Heart left ventricle (tissue), 16 donors: ENCODE data around the gene OR10G4. TPM values are rescaled to one million over a fixed set of nuclear protein-coding genes. Genes with fewer than 3 reads are reported as not detected.
A peak's percentile ranks its signal among the peaks of the same experiment; 100 is the strongest.
"Not testable (repeated sequence)": the region's sequence is repeated elsewhere in the genome, so short reads cannot be mapped to it uniquely, and the experiment has no call there.

Experiments used
- ATAC-seq, 4 donors: fragments of 200-7000 bp; cut with Tn5 transposase; one replicate each; pipeline ENCODE4 v1.9.1; 2020 to 2022; ENCODE audit warnings: moderate library complexity in 4 of 4, mild to moderate bottlenecking in 3 of 4, moderate number of reproducible peaks in 1 of 4
- DNase-seq, 5 donors: peaks; one replicate each; pipeline ENCODE4 v3.0.0-alpha.2; 2020
- H3K27ac ChIP-seq, 12 donors: fragments of 200-600 bp; sonication (generic) in 4 of 12; one replicate each; pipeline versions ENCODE4 v1.5.0 to v1.8.0; 2016 to 2022; ENCODE audit warnings: mild to moderate bottlenecking in 2 of 12
- H3K27me3 ChIP-seq, 9 donors: fragments of 200-600 bp; sonication (generic) in 2 of 9; one replicate each; pipeline versions ENCODE4 v1.5.1 to v1.8.0; 2016 to 2022; ENCODE audit warnings: mild to moderate bottlenecking in 3 of 9
- H3K36me3 ChIP-seq, 9 donors: fragments of 200-600 bp; sonication (generic) in 2 of 9; one replicate each; pipeline versions ENCODE4 v1.5.0 to v1.8.0; 2018 to 2022; ENCODE audit warnings: mild to moderate bottlenecking in 2 of 9
- H3K4me1 ChIP-seq, 12 donors: fragments of 200-600 bp; sonication (generic) in 4 of 12; one replicate each; pipeline versions ENCODE4 v1.5.0 to v1.8.0; 2016 to 2022; ENCODE audit warnings: mild to moderate bottlenecking in 3 of 12
- H3K4me3 ChIP-seq, 12 donors: fragments of 200-600 bp; sonication (generic) in 4 of 12; one replicate each; pipeline versions ENCODE4 v1.5.0 to v1.8.0; 2017 to 2022; ENCODE audit warnings: mild to moderate bottlenecking in 9 of 12, moderate library complexity in 4 of 12
- H3K9me3 ChIP-seq, 12 donors: fragments of 200-600 bp; sonication (generic) in 4 of 12; one replicate each; pipeline versions ENCODE4 v1.5.0 to v1.8.0; 2016 to 2022; ENCODE audit warnings: mild to moderate bottlenecking in 1 of 12
- POLR2A ChIP-seq, 2 donors: fragments of 450-650 bp; IDR thresholded peaks; one replicate each; pipeline ENCODE4 v1.6.1; 2017; ENCODE audit warnings: antibody characterized with exemption in 2 of 2, mild to moderate bottlenecking in 2 of 2, moderate library complexity in 2 of 2
- WGBS, 4 donors: extraction: QIAGEN DNeasy Blood & Tissue Kit in 2 of 4; methylation state at CpG; one replicate each; pipeline versions ENCODE4 v1.1.5 to v1.1.7; 2013 to 2018; 5-methylcytosine and 5-hydroxymethylcytosine counted together
- intact Hi-C, 10 donors: fragments of 100-400 bp; cut with DNase I; formaldehyde crosslinking; loops; one replicate each; pipeline versions ENCODE4 v1.11.1 to v1.14.2; 2022
- polyA plus RNA-seq, 2 donors: library from polyadenylated mRNA; stranded (reverse); fragments of 200-250 nt; gene quantifications; one replicate each; pipeline ENCODE4 v1.2.3, GENCODE V29; 2013
- total RNA-seq, 9 donors: library from RNA; depleted of rRNA in 2 of 9; stranded (reverse); fragments of >200 nt in 2 of 9; fragmentation: NEBNext Ultra II Directional in 3 of 9; extraction: Animal tissue kit (Norgen Biotek cat#: 25700) in 3 of 9; gene quantifications; one replicate each; pipeline versions ENCODE4 v1.1.0 to v1.2.4, GENCODE V29; 2016 to 2023
- TF ChIP-seq, protein P1 (sequence below), 12 donors: fragments of 200-600 bp; sonication (generic) in 4 of 12; IDR thresholded peaks; one replicate each; pipeline versions ENCODE4 v1.5.0 to v1.8.0; 2018 to 2022; ENCODE audit warnings: antibody characterized with exemption in 12 of 12, mild to moderate bottlenecking in 5 of 12
- donor health status: ischemic (EF 13 %, LVEDD 7.1; RV severe dilation, severe dysfunction).
- donor health status: healthy with polysubstance abuse.
- donor health status: DM: no; HTN: yes; CAD: no.
- donor health status: DM: no; HTN: no; CAD: no.
- donor health status: ischemic (EF 25% LVEDD 6.9; RV normal size, moderate dysfunction).
- donor health status: ischemic (EF 25% LVEDD 5.7; RV mildly dilated, moderate dysfunction).
- donor health status: healthy.
- donor health status: DM: yes; HTN: yes; CAD: no.
- donor health status: ischemic (EF 35%, LVEDD 5.7; RV mildly dilated, moderate dysfunction).
- donor health status: nonischemic (EF 11% LVEDD 7.7; RV severe dilation, severe dysfunction).
- donor health status: DM: yes; HTN: yes; CAD: no.
- donor health status: PGD.
- donor health status: ischemic (EF 29% LVEDD 5.4; RV normal size, mild dysfunction).
- donor health status: nonischemic (EF 23%, LVEDD 6.1; RV moderate dilation, normal function).

Gene OR10G4
- total and polyA plus RNA-seq, 11 donors = not detected

DNA sequence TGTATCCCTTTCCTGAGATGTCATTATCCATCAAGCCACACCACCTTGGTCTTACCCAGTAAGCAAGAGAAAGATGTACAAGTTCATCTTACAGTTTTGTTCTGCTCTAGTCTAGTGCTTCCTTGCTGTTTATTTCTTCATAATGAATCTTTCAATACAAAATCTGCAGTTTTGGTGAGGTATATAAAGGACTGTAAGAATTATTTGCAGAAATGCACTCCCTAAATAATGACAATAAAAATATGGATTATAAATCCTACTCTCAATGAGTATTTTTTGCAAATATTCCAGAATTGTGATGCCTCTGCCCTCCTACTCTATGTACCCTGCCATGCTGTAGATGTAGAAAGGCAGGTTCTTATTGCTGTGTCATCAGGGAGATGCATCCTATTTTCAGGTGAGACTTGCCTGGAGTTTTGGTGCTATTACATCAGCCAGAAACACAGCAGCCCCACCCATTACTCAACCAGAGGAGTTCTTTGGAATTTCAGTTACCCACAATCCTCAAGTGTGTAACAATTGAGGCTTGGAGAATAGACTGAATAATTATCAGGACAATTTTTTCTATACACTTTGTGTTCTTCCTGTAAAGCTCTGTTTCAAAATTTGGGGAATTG lies 35.0 kb upstream of the OR10G4 start, which contains the start of gene OR10S1:
OR10S1 (minus strand) TSS at position 51 of the 617 bp plus-strand sequence. CDS start 117 bp downstream, outside the sequence.
- intact Hi-C loops = no loop called here
- H3K27me3 ChIP-seq = no peaks in the 10 kb centered on the region
- ATAC-seq (no peak), DNase-seq (no peak)
- H3K27ac ChIP-seq = no peak within 1 kb of the TSS
- no peak within 1 kb of the TSS for H3K4me3 ChIP-seq
- no peak for TF ChIP-seq POLR2A (IDR thresholded peaks at IDR 0.05)
- TF ChIP-seq, protein P1, sequence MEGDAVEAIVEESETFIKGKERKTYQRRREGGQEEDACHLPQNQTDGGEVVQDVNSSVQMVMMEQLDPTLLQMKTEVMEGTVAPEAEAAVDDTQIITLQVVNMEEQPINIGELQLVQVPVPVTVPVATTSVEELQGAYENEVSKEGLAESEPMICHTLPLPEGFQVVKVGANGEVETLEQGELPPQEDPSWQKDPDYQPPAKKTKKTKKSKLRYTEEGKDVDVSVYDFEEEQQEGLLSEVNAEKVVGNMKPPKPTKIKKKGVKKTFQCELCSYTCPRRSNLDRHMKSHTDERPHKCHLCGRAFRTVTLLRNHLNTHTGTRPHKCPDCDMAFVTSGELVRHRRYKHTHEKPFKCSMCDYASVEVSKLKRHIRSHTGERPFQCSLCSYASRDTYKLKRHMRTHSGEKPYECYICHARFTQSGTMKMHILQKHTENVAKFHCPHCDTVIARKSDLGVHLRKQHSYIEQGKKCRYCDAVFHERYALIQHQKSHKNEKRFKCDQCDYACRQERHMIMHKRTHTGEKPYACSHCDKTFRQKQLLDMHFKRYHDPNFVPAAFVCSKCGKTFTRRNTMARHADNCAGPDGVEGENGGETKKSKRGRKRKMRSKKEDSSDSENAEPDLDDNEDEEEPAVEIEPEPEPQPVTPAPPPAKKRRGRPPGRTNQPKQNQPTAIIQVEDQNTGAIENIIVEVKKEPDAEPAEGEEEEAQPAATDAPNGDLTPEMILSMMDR (IDR thresholded peaks at IDR 0.05) = no peak
- H3K9me3 ChIP-seq = peaks cover 0 to 7% (median 0%) of the 10 kb centered on the region in 12 donors
- H3K4me1 ChIP-seq = no peaks in the 10 kb centered on the region
- no peaks in the 10 kb centered on the region for H3K36me3 ChIP-seq

- Histone ChIP-seq H3K36me3 (no peaks in the 10 kb centered on the region), H3K27me3 (no peaks in the 10 kb centered on the region), H3K9me3 (peaks cover 0 to 7% (median 0%) of the 10 kb centered on the region in 12 donors), H3K27ac (no peak overlapping the region), H3K4me1 (no peaks in the 10 kb centered on the region), H3K4me3 (no peak overlapping the region)
- intact Hi-C loops = no loop called here
- ATAC-seq (no peak), DNase-seq (no peak)
- 79 to 88% (median 85%) methylated on average over 5 of the region's 5 CpGs for WGBS, 4 donors
- TF ChIP-seq, protein P1 (IDR thresholded peaks at IDR 0.05) = no peak
- TF ChIP-seq POLR2A (IDR thresholded peaks at IDR 0.05) = no peak
Measured at GRCh38 chr11:123979311-123979710, 33.5 kb upstream of the OR10G4 start.

GRCh38 chr11:123995119-123995518 lies 17.7 kb upstream of the OR10G4 start, which contains the start of gene OR10G6:
Gene OR10G6, minus strand, starts transcription at chr11:123995161. Its CDS starts 0 bp downstream, at chr11:123995161.
- no peak for DNase-seq
- H3K9me3 ChIP-seq = no peaks in the 10 kb centered on the region
- intact Hi-C loops = no loop called here
- H3K27ac ChIP-seq = no peak within 1 kb of the TSS
- no peak within 1 kb of the TSS for H3K4me3 ChIP-seq
- no peaks in the 10 kb centered on the region for H3K36me3 ChIP-seq
- no peaks in the 10 kb centered on the region for H3K27me3 ChIP-seq
- no peaks in the 10 kb centered on the region for H3K4me1 ChIP-seq
- ATAC-seq = no peak
- WGBS, 4 donors = 56 to 69% (median 65%) methylated on average over 1 of the region's 1 CpG
- no peak for TF ChIP-seq POLR2A (IDR thresholded peaks at IDR 0.05)
- TF ChIP-seq, protein P1 (IDR thresholded peaks at IDR 0.05) = no peak

DNA sequence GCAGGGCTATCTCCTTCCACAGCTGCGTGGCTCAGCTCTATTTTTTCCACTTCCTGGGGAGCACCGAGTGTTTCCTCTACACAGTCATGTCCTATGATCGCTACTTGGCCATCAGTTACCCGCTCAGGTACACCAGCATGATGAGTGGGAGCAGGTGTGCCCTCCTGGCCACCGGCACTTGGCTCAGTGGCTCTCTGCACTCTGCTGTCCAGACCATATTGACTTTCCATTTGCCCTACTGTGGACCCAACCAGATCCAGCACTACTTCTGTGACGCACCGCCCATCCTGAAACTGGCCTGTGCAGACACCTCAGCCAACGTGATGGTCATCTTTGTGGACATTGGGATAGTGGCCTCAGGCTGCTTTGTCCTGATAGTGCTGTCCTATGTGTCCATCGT lies 3.0 kb downstream of the OR10G4 start:
- H3K9me3 ChIP-seq, intact Hi-C loops, H3K27me3 ChIP-seq, H3K4me1 ChIP-seq, H3K36me3 ChIP-seq, DNase-seq, H3K4me3 ChIP-seq, H3K27ac ChIP-seq: not testable (repeated sequence)
- 87 to 92% (median 89%) methylated on average over 4 to 7 of the region's 9 CpGs for WGBS, 4 donors
- peak in 1 of 4 donors; percentile 34 for ATAC-seq

GRCh38 chr11:124026498-124026897 lies 13.7 kb downstream of the OR10G4 start, which contains the start of gene OR10G8:
Gene OR10G8, plus strand, starts transcription at chr11:124026798. Its CDS starts 2,825 bp downstream, at chr11:124029623.
- H3K27ac ChIP-seq = no peak within 1 kb of the TSS
- intact Hi-C loops = no loop called here
- ATAC-seq (no peak), DNase-seq (no peak)
- 72 to 81% (median 75%) methylated on average over 2 of the region's 2 CpGs for WGBS, 4 donors
- H3K9me3 ChIP-seq = no peaks in the 10 kb centered on the region
- no peaks in the 10 kb centered on the region for H3K4me1 ChIP-seq
- TF ChIP-seq POLR2A (IDR thresholded peaks at IDR 0.05) = no peak
- TF ChIP-seq, protein P1 (IDR thresholded peaks at IDR 0.05) = no peak
- no peaks in the 10 kb centered on the region for H3K36me3 ChIP-seq
- no peaks in the 10 kb centered on the region for H3K27me3 ChIP-seq
- no peak within 1 kb of the TSS for H3K4me3 ChIP-seq
